HCT116 (cell line): ENCODE data around the gene WDR5. TPM values are rescaled to one million over a fixed set of nuclear protein-coding genes. Genes with fewer than 3 reads are reported as not detected.
"Not testable (repeated sequence)": the region's sequence is repeated elsewhere in the genome, so short reads cannot be mapped to it uniquely, and the experiment has no call there.

ENCODE experiments used
- ATAC-seq: fragments of 200-7000 bp; cut with Tn5 transposase; 2 replicates; pipeline ENCODE4 v1.9.1; 2020; ENCODE audit warnings: mild to moderate bottlenecking, moderate library complexity
- BruUV-seq: library from RNA; stranded (reverse); fragments of 400-500 nt; replicated peaks from 2 replicates; lab custom pipeline; 2021; lab: Mats Ljungman, UMichigan
- CTCF ChIA-PET: fragments of 300-600 bp; sonication (Branson Sonifier 250); formaldehyde crosslinking; loops from one replicate; lab custom pipeline; 2021; ENCODE audit warnings: antibody characterized with exemption; lab: Charles Lee
- POLR2A ChIA-PET: fragments of 300-600, 350-600 bp; sonication (Branson Sonifier 250); formaldehyde crosslinking; loops from one replicate; lab custom pipeline; 2021; ENCODE audit warnings: antibody characterized with exemption; lab: Charles Lee
- RAD21 ChIA-PET, 2 experiments: fragments of 300-600 bp; sonication (Branson Sonifier 250); formaldehyde crosslinking; loops; one replicate each; lab custom pipeline; 2023; ENCODE audit warnings: low total read pairs in 2 of 2; ENCODE audit not compliant: uncharacterized antibody in 2 of 2, unreplicated experiment in 2 of 2, low non-redundant PET in 1 of 2; lab: Charles Lee
- DNase-seq: peaks from one replicate; pipeline ENCODE4 v3.0.0-alpha.2; 2010; ENCODE audit warnings: low read depth, low spot score
- H2AFZ ChIP-seq: fragments of 200-600 bp; shearing (Covaris generic), sonication (generic); 2 replicates; pipeline ENCODE4 v1.6.1; 2017; ENCODE audit warnings: low read depth, mixed run types, mixed read lengths, antibody characterized with exemption, low read length; ENCODE audit not compliant: poor library complexity, severe bottlenecking
- H3K27ac ChIP-seq: 2 replicates; pipeline ENCODE4 v1.5.1; 2012; ENCODE audit warnings: low read depth, low read length
- H3K27me3 ChIP-seq: fragments of 200-600 bp; sonication (generic); 2 replicates; pipeline ENCODE4 v1.6.1; 2016; ENCODE audit warnings: mixed run types, low read length, mixed read lengths; ENCODE audit not compliant: insufficient read depth
- H3K36me3 ChIP-seq, 2 experiments: fragments of 200-500 bp in 1 of 2; fragments of 200-600 bp in 1 of 2; sonication (Bioruptor generic) in 1 of 2; sonication (generic) in 1 of 2; 2 replicates each; pipeline versions ENCODE4 v1.5.1 to v1.6.1; 2014 to 2016; ENCODE audit warnings: low read length in 2 of 2, inconsistent platforms in 1 of 2, mixed read lengths in 1 of 2, mixed run types in 1 of 2; ENCODE audit not compliant: insufficient read depth in 2 of 2, control insufficient read depth in 1 of 2
- H3K4me1 ChIP-seq, 2 experiments: fragments of 200-600 bp in 1 of 2; sonication (generic) in 1 of 2; 2 replicates each; pipeline versions ENCODE4 v1.5.1 to v1.6.1; 2012 to 2017; ENCODE audit warnings: low read length in 2 of 2, inconsistent platforms in 1 of 2, mild to moderate bottlenecking in 1 of 2, mixed read lengths in 1 of 2, mixed run types in 1 of 2, moderate library complexity in 1 of 2; ENCODE audit not compliant: insufficient read depth in 2 of 2, control insufficient read depth in 1 of 2
- H3K4me2 ChIP-seq: fragments of 200-600 bp; sonication (generic); 2 replicates; pipeline ENCODE4 v1.6.1; 2017; ENCODE audit warnings: mixed run types, low read length, mixed read lengths
- H3K4me3 ChIP-seq, 2 experiments: fragments of 200-600 bp in 1 of 2; sonication (generic) in 1 of 2; replicated peaks in 1 of 2; 2 replicates each; pipeline ENCODE4 v1.5.1; 2011 to 2016; ENCODE audit warnings: low read length in 2 of 2, control low read depth in 1 of 2, low read depth in 1 of 2, mild to moderate bottlenecking in 1 of 2, mixed read lengths in 1 of 2, mixed run types in 1 of 2
- H3K79me2 ChIP-seq: fragments of 200-600 bp; sonication (generic); 2 replicates; pipeline ENCODE4 v1.6.1; 2017; ENCODE audit warnings: mild to moderate bottlenecking, mixed run types, low read length, moderate library complexity, mixed read lengths; ENCODE audit not compliant: insufficient read depth
- H3K9ac ChIP-seq: fragments of 200-600 bp; sonication (generic); 2 replicates; pipeline ENCODE4 v1.6.1; 2016; ENCODE audit warnings: low read length, mixed read lengths
- H3K9me2 ChIP-seq: fragments of 200-600 bp; sonication (generic), shearing (Covaris generic); 2 replicates; pipeline ENCODE4 v1.6.1; 2017; ENCODE audit warnings: mixed run types, mild to moderate bottlenecking, moderate library complexity; ENCODE audit not compliant: insufficient read depth
- H3K9me3 ChIP-seq, 2 experiments: fragments of 200-500 bp in 1 of 2; fragments of 200-600 bp in 1 of 2; sonication (Bioruptor generic) in 1 of 2; sonication (generic) in 1 of 2; 2 replicates each; pipeline ENCODE4 v1.6.1; 2014 to 2017; ENCODE audit warnings: low read length in 2 of 2, mixed read lengths in 2 of 2, inconsistent platforms in 1 of 2, low read depth in 1 of 2, mild to moderate bottlenecking in 1 of 2, mixed run types in 1 of 2, moderate library complexity in 1 of 2; ENCODE audit not compliant: control insufficient read depth in 1 of 2, insufficient read depth in 1 of 2
- H4K20me1 ChIP-seq: fragments of 200-600 bp; sonication (generic), shearing (Covaris generic); 2 replicates; pipeline ENCODE4 v1.6.1; 2017; ENCODE audit warnings: mixed run types, mild to moderate bottlenecking, moderate library complexity; ENCODE audit not compliant: insufficient read depth
- CBX3 ChIP-seq: IDR thresholded peaks from 2 replicates; pipeline ENCODE4 v1.6.1; 2012; ENCODE audit warnings: low read depth
- CEBPB ChIP-seq: IDR thresholded peaks from 2 replicates; pipeline ENCODE4 v1.6.1; 2012; ENCODE audit warnings: low read depth
- EGR1 ChIP-seq: IDR thresholded peaks from 2 replicates; pipeline ENCODE4 v1.6.1; 2012; ENCODE audit warnings: low read depth
- ELF1 ChIP-seq: IDR thresholded peaks from 2 replicates; pipeline ENCODE4 v1.6.1; 2012; ENCODE audit warnings: low read depth, borderline replicate concordance
- EZH2 ChIP-seq: fragments of 200-600 bp; sonication (generic); IDR thresholded peaks from 2 replicates; pipeline ENCODE4 v1.6.1; 2017; ENCODE audit warnings: antibody characterized with exemption, mixed run types
- FOSL1 ChIP-seq: IDR thresholded peaks from 2 replicates; pipeline ENCODE4 v1.6.1; 2012; ENCODE audit warnings: low read depth
- JUND ChIP-seq: IDR thresholded peaks from 2 replicates; pipeline ENCODE4 v1.6.1; 2012
- POLR2A ChIP-seq: IDR thresholded peaks from 2 replicates; pipeline ENCODE4 v1.7.0; 2011; ENCODE audit warnings: borderline replicate concordance; ENCODE audit not compliant: insufficient read depth, insufficient read length; ENCODE audit errors: extremely low read depth
- RAD21 ChIP-seq: IDR thresholded peaks from 2 replicates; pipeline ENCODE4 v1.6.1; 2012; ENCODE audit warnings: low read depth, mild to moderate bottlenecking
- SP1 ChIP-seq: IDR thresholded peaks from 2 replicates; pipeline ENCODE4 v1.6.1; 2012; ENCODE audit warnings: low read depth
- SRF ChIP-seq: IDR thresholded peaks from 2 replicates; pipeline ENCODE4 v1.6.1; 2012; ENCODE audit warnings: low read depth
- TCF7L2 ChIP-seq: IDR thresholded peaks from 2 replicates; pipeline ENCODE4 v1.7.0; 2011; ENCODE audit warnings: borderline replicate concordance, inconsistent platforms; ENCODE audit not compliant: insufficient read depth, insufficient read length; ENCODE audit errors: extremely low read depth
- ZFX ChIP-seq: fragments of 450-650 bp; IDR thresholded peaks from 2 replicates; pipeline ENCODE4 v1.6.1; 2017
- ZNF274 ChIP-seq: fragments of 200-500 bp; sonication (Bioruptor generic); IDR thresholded peaks from 2 replicates; pipeline ENCODE4 v1.6.1; 2014; ENCODE audit warnings: mild to moderate bottlenecking, low read depth, low read length, inconsistent platforms
- intact Hi-C: fragments of 100-400 bp; cut with micrococcal nuclease; formaldehyde crosslinking; loops from 2 replicates; pipeline ENCODE4 v1.10.0; 2022
- total RNA-seq: library from RNA; stranded (reverse); gene quantifications from one replicate; pipeline ENCODE4 v1.2.1, GENCODE V29; 2021; ENCODE audit not compliant: unreplicated experiment
- TF ChIP-seq, protein P1 (sequence below): IDR thresholded peaks from 2 replicates; pipeline ENCODE4 v1.6.1; 2012
- TF ChIP-seq, protein P2 (sequence below): IDR thresholded peaks from 2 replicates; pipeline ENCODE4 v1.6.1; 2011; ENCODE audit warnings: mild to moderate bottlenecking, low read length, moderate library complexity; ENCODE audit not compliant: insufficient replicate concordance; ENCODE audit errors: extremely low read depth
- TF ChIP-seq, protein P3 (sequence below), 3 experiments: fragments of 200-600 bp in 1 of 3; sonication (generic) in 1 of 3; IDR thresholded peaks in 2 of 3; conservative IDR thresholded peaks in 1 of 3; 2 replicates each; pipeline ENCODE4 v1.5.1; 2012 to 2017; ENCODE audit warnings: low read depth in 2 of 3, low read length in 2 of 3, antibody characterized with exemption in 1 of 3, borderline replicate concordance in 1 of 3, control low read depth in 1 of 3, mild to moderate bottlenecking in 1 of 3, mixed read lengths in 1 of 3, mixed run types in 1 of 3, moderate library complexity in 1 of 3; ENCODE audit not compliant: insufficient read depth in 1 of 3
- TF ChIP-seq, protein P4 (sequence below): IDR thresholded peaks from 2 replicates; pipeline ENCODE4 v1.6.1; 2012

The WDR5 gene
- total RNA-seq, 1 experiment from 2014 or later = 55.8 TPM

DNA sequence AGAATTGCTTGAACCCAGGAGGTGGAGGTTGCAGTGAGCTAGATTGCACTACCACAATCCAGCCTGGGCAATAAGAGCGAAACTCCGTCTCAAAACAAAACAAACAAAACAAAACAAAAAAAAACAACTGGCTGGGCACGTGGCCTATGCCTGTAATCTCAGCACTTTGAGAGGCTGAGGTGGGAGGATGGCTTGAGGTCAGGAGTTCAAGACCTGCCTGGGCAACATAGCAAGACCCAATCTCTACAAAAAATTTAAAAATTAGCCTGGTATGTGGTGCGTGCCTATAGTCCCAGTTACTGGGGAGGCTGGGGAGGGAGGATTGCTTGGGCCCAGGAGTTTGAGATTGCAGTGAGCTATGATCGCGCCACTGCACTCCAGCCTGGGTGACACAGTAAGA is 23.3 kb upstream of the WDR5 start:
- no peak for ATAC-seq
- no peak overlapping the region for H3K27ac ChIP-seq
- no peaks in the 10 kb centered on the region for H3K9me2 ChIP-seq
- intact Hi-C loops = no loop called here
- H3K9ac ChIP-seq = no peak overlapping the region
- no peaks in the 10 kb centered on the region for H3K79me2 ChIP-seq
- TF ChIP-seq TCF7L2 (no peak), ZNF274 (no peak), JUND (no peak), FOSL1 (no peak), ELF1 (no peak), SP1 (no peak), RAD21 (no peak), EZH2 (no peak), EGR1 (no peak), CBX3 (no peak), ZFX (no peak), CEBPB (no peak), SRF (no peak), POLR2A (no peak)
- TF ChIP-seq, protein P1, sequence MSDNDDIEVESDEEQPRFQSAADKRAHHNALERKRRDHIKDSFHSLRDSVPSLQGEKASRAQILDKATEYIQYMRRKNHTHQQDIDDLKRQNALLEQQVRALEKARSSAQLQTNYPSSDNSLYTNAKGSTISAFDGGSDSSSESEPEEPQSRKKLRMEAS = no peak
- TF ChIP-seq, protein P2, sequence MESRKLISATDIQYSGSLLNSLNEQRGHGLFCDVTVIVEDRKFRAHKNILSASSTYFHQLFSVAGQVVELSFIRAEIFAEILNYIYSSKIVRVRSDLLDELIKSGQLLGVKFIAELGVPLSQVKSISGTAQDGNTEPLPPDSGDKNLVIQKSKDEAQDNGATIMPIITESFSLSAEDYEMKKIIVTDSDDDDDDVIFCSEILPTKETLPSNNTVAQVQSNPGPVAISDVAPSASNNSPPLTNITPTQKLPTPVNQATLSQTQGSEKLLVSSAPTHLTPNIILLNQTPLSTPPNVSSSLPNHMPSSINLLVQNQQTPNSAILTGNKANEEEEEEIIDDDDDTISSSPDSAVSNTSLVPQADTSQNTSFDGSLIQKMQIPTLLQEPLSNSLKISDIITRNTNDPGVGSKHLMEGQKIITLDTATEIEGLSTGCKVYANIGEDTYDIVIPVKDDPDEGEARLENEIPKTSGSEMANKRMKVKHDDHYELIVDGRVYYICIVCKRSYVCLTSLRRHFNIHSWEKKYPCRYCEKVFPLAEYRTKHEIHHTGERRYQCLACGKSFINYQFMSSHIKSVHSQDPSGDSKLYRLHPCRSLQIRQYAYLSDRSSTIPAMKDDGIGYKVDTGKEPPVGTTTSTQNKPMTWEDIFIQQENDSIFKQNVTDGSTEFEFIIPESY = no peak
- TF ChIP-seq, protein P3, sequence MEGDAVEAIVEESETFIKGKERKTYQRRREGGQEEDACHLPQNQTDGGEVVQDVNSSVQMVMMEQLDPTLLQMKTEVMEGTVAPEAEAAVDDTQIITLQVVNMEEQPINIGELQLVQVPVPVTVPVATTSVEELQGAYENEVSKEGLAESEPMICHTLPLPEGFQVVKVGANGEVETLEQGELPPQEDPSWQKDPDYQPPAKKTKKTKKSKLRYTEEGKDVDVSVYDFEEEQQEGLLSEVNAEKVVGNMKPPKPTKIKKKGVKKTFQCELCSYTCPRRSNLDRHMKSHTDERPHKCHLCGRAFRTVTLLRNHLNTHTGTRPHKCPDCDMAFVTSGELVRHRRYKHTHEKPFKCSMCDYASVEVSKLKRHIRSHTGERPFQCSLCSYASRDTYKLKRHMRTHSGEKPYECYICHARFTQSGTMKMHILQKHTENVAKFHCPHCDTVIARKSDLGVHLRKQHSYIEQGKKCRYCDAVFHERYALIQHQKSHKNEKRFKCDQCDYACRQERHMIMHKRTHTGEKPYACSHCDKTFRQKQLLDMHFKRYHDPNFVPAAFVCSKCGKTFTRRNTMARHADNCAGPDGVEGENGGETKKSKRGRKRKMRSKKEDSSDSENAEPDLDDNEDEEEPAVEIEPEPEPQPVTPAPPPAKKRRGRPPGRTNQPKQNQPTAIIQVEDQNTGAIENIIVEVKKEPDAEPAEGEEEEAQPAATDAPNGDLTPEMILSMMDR (IDR thresholded peaks at IDR 0.05 in 2 of 3, conservative IDR thresholded peaks at IDR 0.05 in 1 of 3; ENCODE audit: borderline replicate concordance in 1 of 3, insufficient read depth in 1 of 3, low read depth in 2 of 3, low read length in 2 of 3) = no peak
- TF ChIP-seq, protein P4, sequence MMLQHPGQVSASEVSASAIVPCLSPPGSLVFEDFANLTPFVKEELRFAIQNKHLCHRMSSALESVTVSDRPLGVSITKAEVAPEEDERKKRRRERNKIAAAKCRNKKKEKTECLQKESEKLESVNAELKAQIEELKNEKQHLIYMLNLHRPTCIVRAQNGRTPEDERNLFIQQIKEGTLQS = no peak
- TF ChIP-seq, all 23 proteins: peak for 0
- ChIA-PET RAD21 (no interaction called here), POLR2A (no interaction called here), CTCF (no interaction called here)
- H3K36me3 ChIP-seq = no peaks in the 10 kb centered on the region
- no peaks in the 10 kb centered on the region for H3K9me3 ChIP-seq
- no peaks in the 10 kb centered on the region for H3K27me3 ChIP-seq
- no peak overlapping the region for H3K4me2 ChIP-seq
- H3K4me1 ChIP-seq = no peaks in the 10 kb centered on the region
- no peak overlapping the region for H3K4me3 ChIP-seq
- no peak for DNase-seq
- BruUV-seq = no TSS peak
- no peak overlapping the region for H2AFZ ChIP-seq
- H4K20me1 ChIP-seq = no peaks in the 10 kb centered on the region

DNA sequence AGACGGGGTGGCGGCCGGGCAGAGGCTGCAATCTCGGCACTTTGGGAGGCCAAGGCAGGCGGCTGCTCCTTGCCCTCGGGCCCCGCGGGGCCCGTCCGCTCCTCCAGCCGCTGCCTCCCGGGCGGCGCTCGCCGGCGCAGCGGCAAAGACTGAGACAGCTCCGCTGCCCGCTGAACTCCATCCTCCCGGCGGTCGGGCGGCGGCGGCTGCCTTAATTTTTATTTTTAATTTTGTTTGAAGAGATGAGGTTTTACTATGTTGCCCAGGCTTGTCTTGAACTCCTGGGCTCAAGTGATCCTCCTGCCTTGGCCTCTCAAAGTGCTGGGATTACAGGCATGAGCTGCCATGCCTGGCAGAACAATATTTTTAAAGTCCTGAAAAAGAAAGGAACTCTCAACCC is 16.9 kb upstream of the WDR5 start:
- H3K4me1 ChIP-seq, H3K27ac ChIP-seq, H3K9me3 ChIP-seq, H3K36me3 ChIP-seq, H3K9me2 ChIP-seq, H3K9ac ChIP-seq, H3K79me2 ChIP-seq, POLR2A ChIA-PET, ATAC-seq, H3K4me3 ChIP-seq, H3K4me2 ChIP-seq, BruUV-seq, CTCF ChIA-PET, H3K27me3 ChIP-seq, H4K20me1 ChIP-seq, DNase-seq, intact Hi-C loops, RAD21 ChIA-PET, H2AFZ ChIP-seq: not testable (repeated sequence)
